NCI-H460 (cell line): ENCODE measurements around the gene UBE4A. TPM values are rescaled to one million over a fixed set of nuclear protein-coding genes. Genes with fewer than 3 reads are reported as not detected.

ENCODE experiments used
- DNase-seq: peaks from one replicate; pipeline ENCODE4 v3.0.0-alpha.2; 2016; ENCODE audit warnings: low read depth; ENCODE audit errors: extremely low read depth
- total RNA-seq: library from RNA; depleted of rRNA; stranded (reverse); fragments of >200 nt; shearing (Covaris generic); gene quantifications from 2 replicates; pipeline ENCODE4 v1.2.3, GENCODE V29; 2014

Gene UBE4A
- total RNA-seq, 1 experiment from 2014 or later = 47.6 TPM

GRCh38 chr11:118341815-118342489, 17.4 kb upstream of the UBE4A start:
- DNase-seq = no peak

DNA sequence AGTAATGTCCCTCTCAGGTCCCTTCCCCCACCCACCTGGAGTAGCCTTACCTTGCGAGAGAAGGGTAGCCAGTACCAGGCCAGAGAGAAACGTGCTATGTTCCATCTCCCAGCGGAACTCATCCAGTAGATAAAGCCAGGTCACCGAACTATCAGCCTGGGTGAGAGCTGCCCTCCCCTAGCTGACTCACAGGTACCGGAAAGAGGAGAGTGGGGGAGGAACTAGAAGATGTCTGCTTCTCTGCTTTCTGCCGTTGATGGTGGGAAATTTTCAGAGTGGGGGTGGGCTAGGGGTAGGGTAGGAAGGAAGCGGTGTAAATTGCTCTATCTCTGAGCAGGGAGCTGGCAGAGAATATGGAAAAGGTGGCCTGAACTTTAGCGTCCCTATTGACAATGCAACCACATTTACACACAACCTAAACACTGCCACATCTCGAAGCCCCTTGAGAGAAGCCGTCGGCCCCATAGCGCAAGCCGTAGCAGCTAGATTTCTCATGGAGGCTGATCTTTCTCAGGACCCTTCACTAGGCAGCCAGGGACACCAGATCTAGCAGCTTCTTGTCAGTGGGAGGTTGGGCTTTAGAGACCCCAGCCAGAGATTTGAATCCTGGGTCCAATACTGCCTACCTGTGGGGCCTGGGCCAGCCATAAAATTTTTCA, 16.8 kb upstream of the UBE4A start, which contains the start of gene CD3D:
Gene CD3D, minus strand, starts transcription at position 203 of the 659 bp plus-strand sequence. Its CDS starts 98 bp downstream, at position 105.
- DNase-seq = no peak

GRCh38 chr11:118343248-118343647, 16.2 kb upstream of the UBE4A start:
- DNase-seq = no peak

GRCh38 chr11:118343981-118344515, 15.4 kb upstream of the UBE4A start, which contains the start of gene CD3G:
TSS of gene CD3G (plus strand) at chr11:118344344. CDS start at chr11:118344424, 80 bp downstream.
- no peak for DNase-seq

GRCh38 chr11:118349475-118349874, 9.9 kb upstream of the UBE4A start:
- DNase-seq = no peak

- DNase-seq = no peak
Measured at GRCh38 chr11:118353084-118353710, 6.2 kb upstream of the UBE4A start.

GRCh38 chr11:118358071-118358470, 1.3 kb upstream of the UBE4A start:
- no peak for DNase-seq

DNA sequence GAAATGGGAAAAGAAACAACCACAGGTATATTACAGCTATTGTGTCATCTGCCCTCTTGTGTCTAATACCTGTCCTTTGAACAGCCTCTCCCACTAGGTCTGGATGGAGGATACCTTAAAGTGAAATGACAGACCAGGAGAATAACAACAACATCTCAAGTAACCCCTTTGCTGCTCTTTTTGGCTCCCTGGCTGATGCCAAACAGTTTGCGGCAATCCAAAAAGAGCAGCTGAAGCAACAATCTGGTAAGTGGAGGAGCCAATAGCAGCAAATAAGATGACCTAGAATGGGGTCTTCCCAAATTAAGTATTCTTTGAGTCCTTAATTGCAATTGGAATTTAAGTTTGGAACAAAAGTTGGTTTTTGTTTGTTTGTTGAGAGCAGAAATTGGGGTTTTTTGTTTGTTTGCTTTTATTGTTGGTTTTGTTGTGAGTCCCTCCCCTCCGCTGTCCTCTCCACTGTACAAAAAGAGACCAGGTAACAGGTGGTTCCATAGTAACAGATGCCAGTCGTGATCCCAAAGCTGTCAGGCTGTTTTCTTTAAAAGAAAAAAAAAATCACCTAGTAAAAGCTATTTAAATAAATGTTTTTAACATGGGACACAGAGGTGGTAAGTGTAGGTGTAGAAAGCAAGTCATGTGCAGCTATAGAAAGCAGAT, 5.7 kb downstream of the UBE4A start:
- no peak for DNase-seq

GRCh38 chr11:118366287-118366686, 6.9 kb downstream of the UBE4A start:
- DNase-seq = no peak

GRCh38 chr11:118370774-118371173, 11.4 kb downstream of the UBE4A start:
- no peak for DNase-seq

GRCh38 chr11:118373263-118373662, 13.9 kb downstream of the UBE4A start:
- no peak for DNase-seq

GRCh38 chr11:118373871-118374270, 14.5 kb downstream of the UBE4A start:
- no peak for DNase-seq

DNA sequence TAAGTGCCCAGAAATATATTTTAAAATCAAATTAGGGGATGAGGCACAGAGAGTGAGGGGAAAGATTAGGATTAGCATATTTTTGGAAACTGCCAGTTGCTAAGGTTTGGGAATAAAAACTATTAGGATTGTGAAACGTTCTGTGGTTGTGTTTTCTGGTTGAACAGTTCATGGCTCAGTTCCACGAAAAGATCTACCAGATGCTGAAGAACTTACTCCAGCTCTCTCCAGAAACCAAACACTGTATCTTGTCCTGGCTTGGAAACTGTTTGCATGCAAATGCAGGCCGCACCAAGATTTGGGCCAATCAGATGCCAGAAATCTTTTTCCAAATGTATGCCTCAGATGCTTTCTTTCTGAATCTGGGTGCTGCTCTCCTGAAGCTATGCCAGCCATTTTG, 15.3 kb downstream of the UBE4A start:
- DNase-seq = no peak

DNA sequence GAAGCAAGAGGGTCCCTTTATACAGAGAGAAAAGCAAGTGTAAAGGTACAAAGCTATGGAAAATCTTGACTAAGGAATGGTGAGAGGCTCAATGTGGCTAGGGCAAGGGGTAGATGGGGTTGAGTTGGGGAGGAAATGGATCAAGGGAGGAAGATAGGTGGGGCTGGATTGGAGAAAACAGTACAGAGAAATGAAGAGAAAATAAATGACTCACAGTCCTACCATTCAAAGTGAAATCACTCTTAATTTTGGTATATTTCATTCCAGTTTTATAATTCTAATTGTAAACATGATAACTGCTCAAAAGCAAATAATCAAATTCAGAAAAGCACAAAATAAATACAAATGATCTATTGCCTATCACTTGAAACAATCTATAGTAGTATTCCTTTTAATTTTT, 16.6 kb downstream of the UBE4A start:
- DNase-seq = no peak

- DNase-seq = no peak
Measured at GRCh38 chr11:118379497-118379896, 20.1 kb downstream of the UBE4A start.

GRCh38 chr11:118380571-118380970, 21.2 kb downstream of the UBE4A start:
- no peak for DNase-seq

GRCh38 chr11:118382954-118383353, 23.6 kb downstream of the UBE4A start:
- DNase-seq = no peak

DNA sequence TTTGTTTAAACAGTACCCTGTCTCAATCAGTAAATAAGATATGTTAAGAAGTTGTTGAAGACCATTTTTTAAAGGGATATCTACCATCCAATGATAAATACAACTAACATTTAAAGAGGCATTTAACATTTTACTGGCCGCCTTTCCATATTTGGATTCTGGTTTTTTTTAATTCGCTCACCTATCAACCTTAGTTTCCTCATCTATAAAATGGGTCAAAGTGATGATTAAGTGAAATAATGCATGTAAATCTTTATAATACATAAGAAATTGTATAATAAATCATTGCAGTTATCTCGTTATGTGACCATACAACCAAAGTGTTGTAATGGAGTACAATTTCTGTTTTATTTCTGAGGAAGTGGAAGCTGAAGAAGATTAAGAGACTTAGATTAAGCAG, 24.3 kb downstream of the UBE4A start:
- DNase-seq = no peak

- no peak for DNase-seq
Measured at GRCh38 chr11:118396097-118396501, 36.7 kb downstream of the UBE4A start.

- DNase-seq = no peak
Measured at GRCh38 chr11:118397448-118397847, 38.0 kb downstream of the UBE4A start.
